Neural crest cell (in vitro differentiated cells): Measurements from ENCODE around the gene COL5A3. TPM values are rescaled to one million over a fixed set of nuclear protein-coding genes. Genes with fewer than 3 reads are reported as not detected.

Experiments used
- DNase-seq: peaks from one replicate; pipeline ENCODE4 v3.0.0; 2021; ENCODE audit warnings: low read depth, mixed read lengths, low spot score
- H3K27ac Mint-ChIP-seq: one replicate; pipeline ENCODE4 v1.8.0; 2021; ENCODE audit warnings: mild to moderate bottlenecking, mixed read lengths; ENCODE audit not compliant: unreplicated experiment
- H3K27me3 Mint-ChIP-seq: 2 replicates; pipeline ENCODE4 v1.8.0; 2021; ENCODE audit warnings: low read depth, mild to moderate bottlenecking, mixed read lengths
- H3K36me3 Mint-ChIP-seq: 2 replicates; pipeline ENCODE4 v1.8.0; 2021; ENCODE audit warnings: low read depth, mild to moderate bottlenecking, mixed read lengths
- H3K4me1 Mint-ChIP-seq: 2 replicates; pipeline ENCODE4 v1.8.0; 2021; ENCODE audit warnings: mixed read lengths
- H3K4me3 Mint-ChIP-seq: one replicate; pipeline ENCODE4 v1.8.0; 2021; ENCODE audit warnings: mild to moderate bottlenecking, mixed read lengths
- H3K9me3 Mint-ChIP-seq: 2 replicates; pipeline ENCODE4 v1.8.0; 2021; ENCODE audit warnings: mixed read lengths
- CTCF ChIP-seq: fragments of 200-600 bp; sonication (generic); conservative IDR thresholded peaks from 2 replicates; pipeline ENCODE4 v1.5.0; 2021; ENCODE audit warnings: antibody characterized with exemption, mild to moderate bottlenecking
- long read RNA-seq: library from polyadenylated mRNA; unstranded; transcript quantifications from one replicate; pipeline ENCODE4 v2.0.0, GENCODE V29; 2020
- total RNA-seq: library from RNA; stranded (reverse); gene quantifications from 2 replicates; pipeline ENCODE4 v1.2.1, GENCODE V29; 2021

Gene COL5A3
- total RNA-seq = 0.61 and 0.86 TPM in 2 replicates
- long read RNA-seq = 0 reads

- Mint-ChIP-seq H3K4me1 (peaks cover 36% of the 10 kb centered on the region), H3K27ac (no peak within 1 kb of the TSS), H3K4me3 (no peak within 1 kb of the TSS), H3K9me3 (no peaks in the 10 kb centered on the region), H3K27me3 (peaks cover 78% of the 10 kb centered on the region), H3K36me3 (no peaks in the 10 kb centered on the region)
- DNase-seq = no peak
- TF ChIP-seq CTCF = no peak
Observed at GRCh38 chr19:10010247-10010691, at the start of gene COL5A3. COL5A3 (minus strand) TSS chr19:10010504; CDS start chr19:10010385, 119 bp downstream.

- TF ChIP-seq CTCF = no peak
- no peak overlapping the region for H3K4me3 Mint-ChIP-seq
- no peaks in the 10 kb centered on the region for H3K9me3 Mint-ChIP-seq
- peaks cover 58% of the 10 kb centered on the region for H3K27me3 Mint-ChIP-seq
- no peaks in the 10 kb centered on the region for H3K36me3 Mint-ChIP-seq
- H3K27ac Mint-ChIP-seq = no peak overlapping the region
- no peak for DNase-seq
- H3K4me1 Mint-ChIP-seq = no peaks in the 10 kb centered on the region
Observed at GRCh38 chr19:10052602-10053360, 42.5 kb upstream of the COL5A3 start.

- Mint-ChIP-seq H3K4me3 (no peak overlapping the region), H3K4me1 (no peaks in the 10 kb centered on the region), H3K27me3 (peaks cover 65% of the 10 kb centered on the region), H3K36me3 (no peaks in the 10 kb centered on the region), H3K9me3 (peaks cover 4% of the 10 kb centered on the region), H3K27ac (no peak overlapping the region)
- TF ChIP-seq CTCF = no peak
- DNase-seq = no peak
Observed at GRCh38 chr19:10049626-10050025, 39.3 kb upstream of the COL5A3 start.

GRCh38 chr19:10045371-10045770 is 35.1 kb upstream of the COL5A3 start:
- Mint-ChIP-seq H3K4me3 (no peak overlapping the region), H3K27me3 (peaks cover 83% of the 10 kb centered on the region), H3K27ac (no peak overlapping the region), H3K36me3 (no peaks in the 10 kb centered on the region), H3K4me1 (no peaks in the 10 kb centered on the region), H3K9me3 (peaks cover 4% of the 10 kb centered on the region)
- TF ChIP-seq CTCF = no peak
- no peak for DNase-seq

- H3K4me1 Mint-ChIP-seq = no peaks in the 10 kb centered on the region
- H3K9me3 Mint-ChIP-seq = peaks cover 4% of the 10 kb centered on the region
- H3K27me3 Mint-ChIP-seq = peaks cover 77% of the 10 kb centered on the region
- no peak for DNase-seq
- no peak overlapping the region for H3K27ac Mint-ChIP-seq
- no peak overlapping the region for H3K4me3 Mint-ChIP-seq
- TF ChIP-seq CTCF = no peak
- H3K36me3 Mint-ChIP-seq = no peaks in the 10 kb centered on the region
Observed at GRCh38 chr19:10044390-10044789, 34.1 kb upstream of the COL5A3 start.
